ENCODE data around the gene PRR30.

- TF ChIP-seq POLR2A (IDR thresholded peaks at IDR 0.05) (no peak), CTCF (IDR thresholded peaks at IDR 0.05) (no peak)
Observed at GRCh38 chr2:27139310-27139709, at the start of gene PRR30.

Measured in Peyer's patch (tissue), 4 donors.